Caco-2 (cell line): Measurements from ENCODE around the gene CAMK2D. TPM values are rescaled to one million over a fixed set of nuclear protein-coding genes. Genes with fewer than 3 reads are reported as not detected.

Experiments used
- BruUV-seq: library from RNA; stranded (reverse); fragments of 400-500 nt; replicated peaks from 2 replicates; lab custom pipeline; 2021; lab: Mats Ljungman, UMichigan
- CTCF ChIA-PET: fragments of 300-600 bp; sonication (Branson Sonifier 250); formaldehyde crosslinking; loops from one replicate; lab custom pipeline; 2022; ENCODE audit warnings: antibody characterized with exemption; lab: Charles Lee
- POLR2A ChIA-PET: fragments of 300-600 bp; sonication (Branson Sonifier 250); formaldehyde crosslinking; loops from one replicate; lab custom pipeline; 2022; ENCODE audit warnings: antibody characterized with exemption; lab: Charles Lee
- DNase-seq, 2 experiments: peaks; one replicate each; pipeline versions ENCODE4 v3.0.0 to v3.0.0-alpha.2; 2020 to 2022
- H3K27me3 ChIP-seq: replicated peaks from 2 replicates; pipeline ENCODE4 v1.6.0; 2011; ENCODE audit warnings: low read length; ENCODE audit not compliant: control insufficient read depth, insufficient read depth
- H3K36me3 ChIP-seq: 2 replicates; pipeline ENCODE4 v1.5.1; 2011; ENCODE audit warnings: low read length; ENCODE audit not compliant: control insufficient read depth, insufficient read depth
- H3K4me1 ChIP-seq: fragments of 250-450 bp; sonication (Bioruptor Pico); 2 replicates; pipeline ENCODE4 v1.5.1; 2020; ENCODE audit warnings: mild to moderate bottlenecking
- H3K4me3 ChIP-seq: 2 replicates; pipeline ENCODE4 v1.5.1; 2011; ENCODE audit warnings: low read depth, mild to moderate bottlenecking, control low read depth, low read length
- H3K9me3 ChIP-seq: fragments of 250-450 bp; sonication (Bioruptor Pico); 2 replicates; pipeline ENCODE4 v1.5.1; 2020; ENCODE audit warnings: mild to moderate bottlenecking, moderate library complexity
- H3K27ac Mint-ChIP-seq: one replicate; pipeline ENCODE4 v1.8.0; 2022; ENCODE audit warnings: mixed read lengths; ENCODE audit not compliant: unreplicated experiment
- H3K27me3 Mint-ChIP-seq: one replicate; pipeline ENCODE4 v1.8.0; 2022; ENCODE audit warnings: mixed read lengths; ENCODE audit not compliant: insufficient read depth, unreplicated experiment
- H3K36me3 Mint-ChIP-seq: one replicate; pipeline ENCODE4 v1.8.0; 2022; ENCODE audit warnings: mild to moderate bottlenecking, mixed read lengths; ENCODE audit not compliant: insufficient read depth, unreplicated experiment
- H3K4me1 Mint-ChIP-seq: one replicate; pipeline ENCODE4 v1.8.0; 2022; ENCODE audit warnings: low read depth, mixed read lengths; ENCODE audit not compliant: unreplicated experiment
- H3K4me3 Mint-ChIP-seq: one replicate; pipeline ENCODE4 v1.8.0; 2022; ENCODE audit warnings: mild to moderate bottlenecking, moderate library complexity, mixed read lengths; ENCODE audit not compliant: unreplicated experiment
- H3K9me3 Mint-ChIP-seq: one replicate; pipeline ENCODE4 v1.8.0; 2022; ENCODE audit warnings: mixed read lengths; ENCODE audit not compliant: unreplicated experiment
- intact Hi-C: fragments of 100-400 bp; cut with micrococcal nuclease; formaldehyde crosslinking; loops from one replicate; pipeline ENCODE4 v1.10.0; 2022; ENCODE audit not compliant: unreplicated experiment
- total RNA-seq: library from RNA; stranded (reverse); gene quantifications from 2 replicates; pipeline ENCODE4 v1.2.3, GENCODE V29; 2022
- TF ChIP-seq, protein P1 (sequence below), 2 experiments: fragments of 200-600 bp in 1 of 2; IDR thresholded peaks; 1 replicate in 1 of 2; 2 replicates in 1 of 2; pipeline versions ENCODE4 v1.5.1 to v1.8.0; 2011 to 2022; ENCODE audit warnings: antibody characterized with exemption in 1 of 2, control low read depth in 1 of 2, inconsistent platforms in 1 of 2, low read depth in 1 of 2, low read length in 1 of 2, mild to moderate bottlenecking in 1 of 2, moderate library complexity in 1 of 2; ENCODE audit not compliant: insufficient read depth in 1 of 2, severe bottlenecking in 1 of 2, unreplicated experiment in 1 of 2

The CAMK2D gene
- total RNA-seq, 1 experiment from 2014 or later: 65.6 TPM

DNA sequence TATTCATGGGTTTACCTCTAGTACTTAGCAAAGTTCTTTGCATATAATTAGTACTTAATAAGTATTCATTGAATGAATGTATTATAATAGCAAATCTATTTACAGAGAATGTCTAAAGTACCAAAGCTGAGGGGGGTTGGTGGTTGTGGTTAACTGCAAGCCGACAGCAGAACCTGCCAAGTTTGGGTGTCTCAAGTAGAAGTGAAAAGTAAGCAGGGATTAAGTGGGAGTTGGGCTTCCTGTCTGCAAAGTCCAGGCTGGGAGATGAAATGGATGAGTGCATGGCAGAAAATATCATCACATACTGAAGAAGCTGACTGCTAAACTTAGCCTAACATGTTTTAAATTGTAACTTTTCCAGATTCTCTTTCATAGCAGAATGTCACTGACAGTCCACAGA lies 169.6 kb downstream of the CAMK2D start:
- no peaks in the 10 kb centered on the region for H3K27me3 ChIP-seq
- ChIA-PET CTCF (no interaction called here), POLR2A (no interaction called here)
- Mint-ChIP-seq H3K9me3 (peaks cover 12% of the 10 kb centered on the region), H3K4me3 (no peak overlapping the region), H3K27ac (no peak overlapping the region), H3K4me1 (peaks cover 12% of the 10 kb centered on the region), H3K27me3 (no peaks in the 10 kb centered on the region), H3K36me3 (peaks cover 12% of the 10 kb centered on the region)
- no peaks in the 10 kb centered on the region for H3K4me1 ChIP-seq
- no peaks in the 10 kb centered on the region for H3K36me3 ChIP-seq
- intact Hi-C loops: no loop called here
- H3K9me3 ChIP-seq: no peaks in the 10 kb centered on the region
- TF ChIP-seq, protein P1, sequence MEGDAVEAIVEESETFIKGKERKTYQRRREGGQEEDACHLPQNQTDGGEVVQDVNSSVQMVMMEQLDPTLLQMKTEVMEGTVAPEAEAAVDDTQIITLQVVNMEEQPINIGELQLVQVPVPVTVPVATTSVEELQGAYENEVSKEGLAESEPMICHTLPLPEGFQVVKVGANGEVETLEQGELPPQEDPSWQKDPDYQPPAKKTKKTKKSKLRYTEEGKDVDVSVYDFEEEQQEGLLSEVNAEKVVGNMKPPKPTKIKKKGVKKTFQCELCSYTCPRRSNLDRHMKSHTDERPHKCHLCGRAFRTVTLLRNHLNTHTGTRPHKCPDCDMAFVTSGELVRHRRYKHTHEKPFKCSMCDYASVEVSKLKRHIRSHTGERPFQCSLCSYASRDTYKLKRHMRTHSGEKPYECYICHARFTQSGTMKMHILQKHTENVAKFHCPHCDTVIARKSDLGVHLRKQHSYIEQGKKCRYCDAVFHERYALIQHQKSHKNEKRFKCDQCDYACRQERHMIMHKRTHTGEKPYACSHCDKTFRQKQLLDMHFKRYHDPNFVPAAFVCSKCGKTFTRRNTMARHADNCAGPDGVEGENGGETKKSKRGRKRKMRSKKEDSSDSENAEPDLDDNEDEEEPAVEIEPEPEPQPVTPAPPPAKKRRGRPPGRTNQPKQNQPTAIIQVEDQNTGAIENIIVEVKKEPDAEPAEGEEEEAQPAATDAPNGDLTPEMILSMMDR (IDR thresholded peaks at IDR 0.05; ENCODE audit: insufficient read depth in 1 of 2, low read depth in 1 of 2, low read length in 1 of 2, severe bottlenecking in 1 of 2, unreplicated experiment in 1 of 2): no peak
- no peak overlapping the region for H3K4me3 ChIP-seq
- DNase-seq: no peak
- BruUV-seq: no TSS peak

DNA sequence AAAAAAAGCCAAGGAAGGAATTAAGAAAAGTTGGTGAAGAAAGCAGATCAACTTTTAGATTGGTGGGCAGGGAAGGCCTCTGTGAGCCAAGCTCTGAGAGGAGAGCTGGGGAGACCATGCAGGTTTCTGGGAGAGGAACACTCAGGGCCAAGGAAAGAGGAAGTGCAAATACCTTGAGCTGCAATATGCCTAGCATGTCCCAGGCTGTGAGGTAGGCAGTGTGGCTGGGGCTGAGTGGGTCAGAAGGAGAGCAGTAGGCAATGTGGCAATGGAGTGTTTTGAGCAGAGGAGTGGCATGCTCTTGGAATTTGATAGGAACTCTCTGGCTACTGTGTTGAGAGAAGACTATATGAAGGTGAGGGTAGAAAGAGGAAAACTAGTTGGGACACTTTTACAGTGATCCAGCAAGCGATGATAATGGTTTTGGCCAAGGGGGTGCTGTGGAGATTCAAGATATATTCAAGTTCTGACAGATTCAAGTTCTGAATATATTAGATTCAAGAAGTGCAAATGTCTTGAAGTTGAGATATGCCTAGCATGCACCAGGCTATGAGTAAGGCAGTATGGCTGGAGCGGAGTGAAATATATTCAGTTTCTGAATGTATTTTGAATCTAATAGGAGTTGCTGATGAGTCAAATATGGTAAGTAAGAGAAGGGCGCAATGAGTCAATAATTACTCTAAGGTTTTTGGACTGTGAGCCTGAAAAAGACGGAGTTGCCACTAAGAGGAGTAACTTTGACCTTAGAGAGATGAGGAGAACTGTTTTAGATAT lies 172.5 kb downstream of the CAMK2D start:
- Histone ChIP-seq H3K36me3 (no peaks in the 10 kb centered on the region), H3K27me3 (no peaks in the 10 kb centered on the region), H3K4me3 (no peak overlapping the region), H3K4me1 (peaks cover 8% of the 10 kb centered on the region), H3K9me3 (no peaks in the 10 kb centered on the region)
- POLR2A ChIA-PET: no interaction called here
- Mint-ChIP-seq H3K36me3 (peaks cover 16% of the 10 kb centered on the region), H3K4me1 (peaks cover 17% of the 10 kb centered on the region), H3K4me3 (no peak overlapping the region), H3K27ac (no peak overlapping the region), H3K27me3 (no peaks in the 10 kb centered on the region), H3K9me3 (peaks cover 12% of the 10 kb centered on the region)
- BruUV-seq: no TSS peak
- intact Hi-C loops: no loop called here
- TF ChIP-seq, protein P1 (IDR thresholded peaks at IDR 0.05; ENCODE audit: insufficient read depth in 1 of 2, low read depth in 1 of 2, low read length in 1 of 2, severe bottlenecking in 1 of 2, unreplicated experiment in 1 of 2): no peak
- CTCF ChIA-PET: no interaction called here
- DNase-seq: no peak

DNA sequence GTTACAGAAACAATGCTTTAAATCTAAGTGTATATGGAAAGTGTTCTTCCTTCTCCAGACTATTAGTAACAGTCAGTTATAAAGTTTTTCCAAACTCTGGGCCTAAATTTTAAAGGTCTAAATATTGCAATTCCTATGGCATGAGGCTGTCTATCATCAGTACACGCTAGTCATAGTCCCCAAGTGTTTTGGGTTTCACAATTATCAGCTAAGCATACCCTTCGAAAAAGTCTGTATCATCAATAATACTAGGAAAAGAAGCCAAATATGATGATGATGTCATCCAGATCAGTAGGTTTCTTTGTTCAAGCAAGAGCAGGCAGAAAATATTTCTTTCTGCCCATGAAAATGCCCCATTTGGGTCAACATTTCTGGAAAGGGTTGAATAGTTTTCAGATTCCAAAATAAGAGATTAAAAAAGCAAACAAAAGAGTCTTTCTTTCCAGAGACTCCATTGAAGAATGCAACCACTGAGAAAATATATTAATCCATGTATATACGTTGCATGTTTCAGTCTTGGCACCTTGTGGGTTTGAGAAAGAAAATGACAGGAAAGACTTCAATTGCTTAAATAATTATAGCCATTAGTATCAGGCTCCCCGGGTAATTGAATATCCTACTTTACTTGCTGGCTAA lies 173.8 kb downstream of the CAMK2D start:
- Histone ChIP-seq H3K36me3 (no peaks in the 10 kb centered on the region), H3K4me1 (peaks cover 13% of the 10 kb centered on the region), H3K27me3 (no peaks in the 10 kb centered on the region), H3K4me3 (no peak overlapping the region), H3K9me3 (no peaks in the 10 kb centered on the region)
- Mint-ChIP-seq H3K36me3 (peaks cover 16% of the 10 kb centered on the region), H3K4me3 (no peak overlapping the region), H3K9me3 (peaks cover 12% of the 10 kb centered on the region), H3K4me1 (peaks cover 21% of the 10 kb centered on the region), H3K27ac (no peak overlapping the region), H3K27me3 (no peaks in the 10 kb centered on the region)
- no TSS peak for BruUV-seq
- no peak for DNase-seq
- TF ChIP-seq, protein P1 (IDR thresholded peaks at IDR 0.05; ENCODE audit: insufficient read depth in 1 of 2, low read depth in 1 of 2, low read length in 1 of 2, severe bottlenecking in 1 of 2, unreplicated experiment in 1 of 2): no peak
- ChIA-PET POLR2A (no interaction called here), CTCF (no interaction called here)
- intact Hi-C loops: no loop called here
